WERI-Rb-1 (cell line): ENCODE results near the gene OR13H1.
A peak's percentile ranks its signal among the peaks of the same experiment; 100 is the strongest.
"Not testable (repeated sequence)": the region's sequence is repeated elsewhere in the genome, so short reads cannot be mapped to it uniquely, and the experiment has no call there.

Experiments
- DNase-seq: peaks from one replicate; pipeline ENCODE4 v3.0.0-alpha.2; 2020
- H3K27ac ChIP-seq: fragments of 250-450 bp; sonication (Bioruptor Pico); 2 replicates; pipeline ENCODE4 v1.5.1; 2020; ENCODE audit warnings: mild to moderate bottlenecking, moderate library complexity
- H3K27me3 ChIP-seq: fragments of 250-450 bp; sonication (Bioruptor Pico); 2 replicates; pipeline ENCODE4 v1.5.1; 2021; ENCODE audit warnings: mild to moderate bottlenecking, low read depth, moderate library complexity; ENCODE audit not compliant: insufficient read depth, severe bottlenecking
- H3K36me3 ChIP-seq: fragments of 250-450 bp; sonication (Bioruptor Pico); 2 replicates; pipeline ENCODE4 v1.5.1; 2020; ENCODE audit warnings: mild to moderate bottlenecking, moderate library complexity
- H3K4me3 ChIP-seq: 2 replicates; pipeline ENCODE4 v1.5.1; 2011; ENCODE audit warnings: low read depth, mild to moderate bottlenecking, control low read depth, low read length
- H3K9me3 ChIP-seq: fragments of 250-450 bp; sonication (Bioruptor Pico); 2 replicates; pipeline ENCODE4 v1.5.1; 2021; ENCODE audit warnings: mild to moderate bottlenecking, moderate library complexity; ENCODE audit not compliant: severe bottlenecking
- TF ChIP-seq, protein P1 (sequence below): IDR thresholded peaks from 2 replicates; pipeline ENCODE4 v1.5.1; 2011; ENCODE audit warnings: low read depth, mild to moderate bottlenecking, control low read depth, inconsistent platforms, low read length

The OR13H1 gene, protein sequence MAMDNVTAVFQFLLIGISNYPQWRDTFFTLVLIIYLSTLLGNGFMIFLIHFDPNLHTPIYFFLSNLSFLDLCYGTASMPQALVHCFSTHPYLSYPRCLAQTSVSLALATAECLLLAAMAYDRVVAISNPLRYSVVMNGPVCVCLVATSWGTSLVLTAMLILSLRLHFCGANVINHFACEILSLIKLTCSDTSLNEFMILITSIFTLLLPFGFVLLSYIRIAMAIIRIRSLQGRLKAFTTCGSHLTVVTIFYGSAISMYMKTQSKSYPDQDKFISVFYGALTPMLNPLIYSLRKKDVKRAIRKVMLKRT

DNA sequence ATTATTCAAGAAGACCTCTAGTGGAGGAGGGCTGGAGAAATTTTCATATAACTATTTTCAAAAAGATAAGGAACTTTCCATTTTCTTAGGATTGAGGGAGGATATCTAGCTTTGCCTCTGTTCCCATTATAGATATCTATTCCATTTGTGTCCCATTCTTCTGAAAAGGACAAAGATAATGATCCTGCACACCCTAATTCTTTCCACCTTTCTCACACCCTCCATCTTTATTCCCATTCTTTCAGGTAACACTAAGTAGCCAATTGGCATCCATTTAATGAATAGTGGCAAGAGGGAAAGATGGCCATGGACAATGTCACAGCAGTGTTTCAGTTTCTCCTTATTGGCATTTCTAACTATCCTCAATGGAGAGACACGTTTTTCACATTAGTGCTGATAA lies at the start of gene OR13H1:
TSS of gene OR13H1 (plus strand) at position 301 of the 400 bp plus-strand sequence. CDS start at position 301, 0 bp downstream.
- no peak for DNase-seq
- TF ChIP-seq, protein P1, sequence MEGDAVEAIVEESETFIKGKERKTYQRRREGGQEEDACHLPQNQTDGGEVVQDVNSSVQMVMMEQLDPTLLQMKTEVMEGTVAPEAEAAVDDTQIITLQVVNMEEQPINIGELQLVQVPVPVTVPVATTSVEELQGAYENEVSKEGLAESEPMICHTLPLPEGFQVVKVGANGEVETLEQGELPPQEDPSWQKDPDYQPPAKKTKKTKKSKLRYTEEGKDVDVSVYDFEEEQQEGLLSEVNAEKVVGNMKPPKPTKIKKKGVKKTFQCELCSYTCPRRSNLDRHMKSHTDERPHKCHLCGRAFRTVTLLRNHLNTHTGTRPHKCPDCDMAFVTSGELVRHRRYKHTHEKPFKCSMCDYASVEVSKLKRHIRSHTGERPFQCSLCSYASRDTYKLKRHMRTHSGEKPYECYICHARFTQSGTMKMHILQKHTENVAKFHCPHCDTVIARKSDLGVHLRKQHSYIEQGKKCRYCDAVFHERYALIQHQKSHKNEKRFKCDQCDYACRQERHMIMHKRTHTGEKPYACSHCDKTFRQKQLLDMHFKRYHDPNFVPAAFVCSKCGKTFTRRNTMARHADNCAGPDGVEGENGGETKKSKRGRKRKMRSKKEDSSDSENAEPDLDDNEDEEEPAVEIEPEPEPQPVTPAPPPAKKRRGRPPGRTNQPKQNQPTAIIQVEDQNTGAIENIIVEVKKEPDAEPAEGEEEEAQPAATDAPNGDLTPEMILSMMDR, result no peak

DNA sequence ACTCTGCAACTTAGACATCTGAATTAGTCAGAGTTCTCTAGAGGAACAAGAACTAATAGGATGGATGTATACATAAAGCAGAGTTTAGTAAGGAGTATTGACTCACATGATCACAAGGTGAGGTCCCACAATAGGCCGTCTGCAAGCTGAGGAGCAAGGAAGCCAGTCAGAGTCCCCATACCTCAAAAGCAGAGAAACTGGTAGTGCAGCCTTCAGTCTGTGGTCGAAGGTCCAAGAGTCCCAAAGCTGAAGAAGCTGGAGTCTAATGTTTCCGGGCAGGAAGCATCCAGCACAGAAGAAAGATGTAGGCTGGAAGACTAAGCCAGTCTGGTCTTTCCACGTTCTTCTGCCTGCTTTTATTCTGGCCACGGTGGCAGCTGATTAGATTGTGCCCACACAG lies 42.3 kb upstream of the OR13H1 start:
- not testable (repeated sequence) for H3K4me3 ChIP-seq, H3K36me3 ChIP-seq, H3K9me3 ChIP-seq, DNase-seq, H3K27me3 ChIP-seq, H3K27ac ChIP-seq

More for the DNA sequence above, at the start of gene OR13H1:
- no peaks in the 10 kb centered on the region for H3K9me3 ChIP-seq
- H3K4me3 ChIP-seq, result no peak within 1 kb of the TSS
- H3K27ac ChIP-seq, result no peak within 1 kb of the TSS
- peaks cover 26% of the 10 kb centered on the region for H3K27me3 ChIP-seq
- no peaks in the 10 kb centered on the region for H3K36me3 ChIP-seq

DNA sequence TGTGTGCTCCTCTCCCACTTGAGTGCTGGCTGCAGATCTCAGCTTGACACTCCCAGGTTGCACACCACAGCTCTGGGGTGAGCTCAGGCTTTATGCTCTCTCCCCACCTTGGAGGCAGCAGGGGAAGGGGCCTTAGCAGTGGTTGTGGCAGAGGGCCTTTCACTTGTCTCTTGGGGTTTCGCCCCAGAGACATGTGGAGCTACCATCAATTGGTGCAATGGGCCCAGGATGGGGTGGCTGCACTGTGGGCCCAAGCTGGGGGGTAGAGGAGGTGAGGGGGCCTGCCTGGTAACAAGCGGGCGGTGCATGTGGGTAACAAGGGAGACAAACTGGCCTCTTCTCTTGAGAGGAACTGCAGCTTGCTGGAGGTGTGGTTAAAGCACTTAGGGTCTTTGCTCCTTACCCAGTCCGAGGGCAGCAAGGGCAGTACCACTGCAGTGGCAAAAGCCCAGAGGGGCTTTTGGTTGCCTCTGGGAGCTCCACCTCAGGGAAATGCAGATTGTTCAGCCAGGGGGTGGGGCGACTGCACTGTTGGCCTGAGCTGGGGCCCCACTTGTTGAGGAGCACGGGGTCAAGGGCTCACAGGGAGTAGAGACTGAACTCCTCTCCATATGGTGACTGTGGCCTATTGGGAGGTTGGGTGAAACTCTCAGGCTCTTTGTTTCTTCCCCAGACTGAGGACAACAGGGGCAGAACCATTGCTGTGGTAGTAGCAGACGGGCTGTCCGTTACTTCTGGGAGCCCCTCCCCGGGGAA lies 30.5 kb upstream of the OR13H1 start:
- no peak overlapping the region for H3K27ac ChIP-seq
- no peaks in the 10 kb centered on the region for H3K36me3 ChIP-seq
- no peaks in the 10 kb centered on the region for H3K9me3 ChIP-seq
- H3K4me3 ChIP-seq, result no peak overlapping the region
- no peak for DNase-seq
- TF ChIP-seq, protein P1, result no peak
- H3K27me3 ChIP-seq, result peaks cover 15% of the 10 kb centered on the region

DNA sequence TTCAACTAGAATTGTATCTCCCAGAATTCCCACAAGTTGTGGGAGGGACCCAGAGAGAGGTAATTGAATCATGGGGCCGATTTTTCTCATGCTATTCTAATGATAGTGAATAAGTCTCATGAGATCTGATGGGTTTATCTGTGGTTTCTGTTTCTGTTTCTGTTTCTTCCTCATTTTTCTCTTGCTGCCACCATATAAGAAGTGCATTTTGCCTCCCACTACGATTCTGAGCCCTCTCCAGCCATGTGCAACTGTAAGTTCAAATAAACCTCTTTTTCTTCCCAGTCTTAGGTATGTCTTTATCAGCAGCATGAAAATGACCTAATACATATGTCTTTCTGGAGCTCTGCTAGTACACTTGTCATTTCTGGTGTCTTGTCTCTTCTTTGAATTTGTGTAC lies 22.1 kb upstream of the OR13H1 start:
- Histone ChIP-seq H3K27ac (no peak overlapping the region), H3K36me3 (no peaks in the 10 kb centered on the region), H3K9me3 (no peaks in the 10 kb centered on the region), H3K27me3 (peaks cover 13% of the 10 kb centered on the region), H3K4me3 (no peak overlapping the region)
- no peak for DNase-seq
- TF ChIP-seq, protein P1, result no peak

DNA sequence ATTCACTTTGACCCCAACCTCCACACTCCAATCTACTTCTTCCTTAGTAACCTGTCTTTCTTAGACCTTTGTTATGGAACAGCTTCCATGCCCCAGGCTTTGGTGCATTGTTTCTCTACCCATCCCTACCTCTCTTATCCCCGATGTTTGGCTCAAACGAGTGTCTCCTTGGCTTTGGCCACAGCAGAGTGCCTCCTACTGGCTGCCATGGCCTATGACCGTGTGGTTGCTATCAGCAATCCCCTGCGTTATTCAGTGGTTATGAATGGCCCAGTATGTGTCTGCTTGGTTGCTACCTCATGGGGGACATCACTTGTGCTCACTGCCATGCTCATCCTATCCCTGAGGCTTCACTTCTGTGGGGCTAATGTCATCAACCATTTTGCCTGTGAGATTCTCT lies 344 bp downstream of the OR13H1 start:
- TF ChIP-seq, protein P1, result 0 out of 2 replicates have a peak, but pooled peaks have one; percentile 9
- H3K4me3 ChIP-seq, result no peak overlapping the region
- no peak overlapping the region for H3K27ac ChIP-seq
- peaks cover 26% of the 10 kb centered on the region for H3K27me3 ChIP-seq
- no peaks in the 10 kb centered on the region for H3K9me3 ChIP-seq
- no peak for DNase-seq
- H3K36me3 ChIP-seq, result no peaks in the 10 kb centered on the region

DNA sequence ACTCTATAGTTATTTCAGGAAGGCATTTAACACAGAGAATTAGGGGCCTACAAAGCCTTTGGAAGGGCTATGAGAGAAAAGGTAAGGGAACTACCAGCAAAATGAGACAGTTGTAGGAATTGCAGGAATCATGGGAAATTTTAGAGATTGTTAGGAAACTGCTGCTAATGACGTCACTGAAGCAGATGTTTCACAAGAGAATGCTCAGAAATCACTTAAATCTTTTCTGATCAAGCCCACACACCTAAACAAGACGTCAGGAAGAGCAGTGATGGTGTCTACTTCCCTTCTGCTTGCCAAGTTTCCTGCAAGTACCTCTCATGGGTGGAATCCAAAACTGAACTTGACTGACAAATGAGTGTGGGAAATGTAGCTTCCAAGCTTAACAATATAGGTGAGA lies 5.1 kb downstream of the OR13H1 start:
- DNase-seq, result no peak
- Histone ChIP-seq H3K27me3 (peaks cover 10% of the 10 kb centered on the region), H3K27ac (no peak overlapping the region), H3K4me3 (no peak overlapping the region), H3K9me3 (no peaks in the 10 kb centered on the region), H3K36me3 (no peaks in the 10 kb centered on the region)
- TF ChIP-seq, protein P1, result no peak

DNA sequence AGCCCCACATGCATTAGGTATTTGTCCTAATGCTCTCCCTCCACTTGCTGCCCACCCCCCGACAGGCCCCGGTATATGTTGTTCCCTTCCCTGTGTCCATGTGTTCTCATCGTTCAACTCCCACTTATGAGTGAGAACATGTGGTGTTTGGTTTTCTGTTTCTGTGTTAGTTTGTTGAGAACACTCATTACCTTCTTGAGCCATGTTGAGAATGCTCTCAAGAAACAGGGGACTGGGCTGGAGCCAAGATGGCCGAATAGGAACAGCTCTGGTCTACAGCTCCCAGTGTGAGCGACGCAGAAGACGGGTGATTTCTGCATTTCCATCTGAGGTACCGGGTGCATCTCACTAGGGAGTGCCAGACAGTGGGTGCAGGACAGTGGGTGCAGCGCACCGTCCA lies 8.6 kb downstream of the OR13H1 start:
- H3K27ac ChIP-seq, H3K27me3 ChIP-seq, H3K36me3 ChIP-seq, H3K4me3 ChIP-seq, DNase-seq, H3K9me3 ChIP-seq: not testable (repeated sequence)
